ENCODE data around the gene PPIE.
A peak's percentile ranks its signal among the peaks of the same experiment; 100 is the strongest.

Gene PPIE

GRCh38 chr1:39717809-39718208 lies 20.9 kb upstream of the PPIE start:
- H3K4me3 ChIP-seq (replicated peaks in 1 of 2; ENCODE audit: low read depth in 2 of 2, low read length in 2 of 2), result no peak overlapping the region
- TF ChIP-seq, protein P1, sequence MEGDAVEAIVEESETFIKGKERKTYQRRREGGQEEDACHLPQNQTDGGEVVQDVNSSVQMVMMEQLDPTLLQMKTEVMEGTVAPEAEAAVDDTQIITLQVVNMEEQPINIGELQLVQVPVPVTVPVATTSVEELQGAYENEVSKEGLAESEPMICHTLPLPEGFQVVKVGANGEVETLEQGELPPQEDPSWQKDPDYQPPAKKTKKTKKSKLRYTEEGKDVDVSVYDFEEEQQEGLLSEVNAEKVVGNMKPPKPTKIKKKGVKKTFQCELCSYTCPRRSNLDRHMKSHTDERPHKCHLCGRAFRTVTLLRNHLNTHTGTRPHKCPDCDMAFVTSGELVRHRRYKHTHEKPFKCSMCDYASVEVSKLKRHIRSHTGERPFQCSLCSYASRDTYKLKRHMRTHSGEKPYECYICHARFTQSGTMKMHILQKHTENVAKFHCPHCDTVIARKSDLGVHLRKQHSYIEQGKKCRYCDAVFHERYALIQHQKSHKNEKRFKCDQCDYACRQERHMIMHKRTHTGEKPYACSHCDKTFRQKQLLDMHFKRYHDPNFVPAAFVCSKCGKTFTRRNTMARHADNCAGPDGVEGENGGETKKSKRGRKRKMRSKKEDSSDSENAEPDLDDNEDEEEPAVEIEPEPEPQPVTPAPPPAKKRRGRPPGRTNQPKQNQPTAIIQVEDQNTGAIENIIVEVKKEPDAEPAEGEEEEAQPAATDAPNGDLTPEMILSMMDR (IDR thresholded peaks at IDR 0.05; ENCODE audit: low read depth, low read length), result no peak
- no peak for DNase-seq (ENCODE audit: low read depth in 2 of 2)

DNA sequence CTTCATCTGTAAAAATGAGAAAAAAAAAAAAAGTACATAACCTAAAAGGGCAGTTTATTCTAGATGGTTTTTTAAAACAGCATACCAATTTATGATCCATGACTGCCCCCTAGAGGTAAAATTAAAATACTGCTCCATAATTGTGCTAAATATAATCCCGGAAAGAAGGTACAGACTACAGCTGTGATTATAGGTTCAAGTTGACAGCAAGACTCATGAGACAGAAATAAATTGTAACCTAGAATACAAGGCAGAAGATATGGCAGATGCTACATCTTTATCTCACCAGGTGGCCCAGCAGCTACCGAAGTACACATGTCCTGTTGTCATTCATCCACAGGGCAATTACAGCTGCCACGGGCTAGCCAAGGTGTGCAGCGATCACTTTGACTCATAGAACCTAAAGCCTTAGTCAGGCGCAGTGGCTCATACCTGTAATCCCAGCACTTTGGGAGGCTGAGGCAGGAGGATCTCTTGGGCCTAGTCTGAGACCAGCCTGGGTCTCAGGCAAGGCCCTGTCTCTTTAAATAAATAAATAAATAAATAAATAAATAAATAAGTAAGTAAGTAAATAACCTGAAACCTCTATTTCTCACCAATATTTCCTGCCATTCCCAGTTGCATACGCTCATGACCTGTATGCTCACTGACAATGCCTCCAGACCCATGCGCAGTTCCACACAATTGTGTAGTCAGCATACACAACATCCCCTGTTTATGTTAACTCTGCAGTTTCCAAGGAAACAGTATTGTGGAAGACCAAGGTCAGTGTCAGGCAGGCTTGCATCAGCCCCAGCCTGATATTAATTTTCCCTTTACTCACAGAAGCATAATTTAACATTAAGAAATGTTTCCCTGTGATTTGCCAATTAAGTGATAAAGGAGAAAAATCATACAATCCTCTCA lies 18.3 kb upstream of the PPIE start:
- H3K4me3 ChIP-seq (replicated peaks in 1 of 2; ENCODE audit: low read depth in 2 of 2, low read length in 2 of 2), result no peak overlapping the region
- DNase-seq (ENCODE audit: low read depth in 2 of 2), result peak; percentile 78 to 82
- TF ChIP-seq, protein P1 (IDR thresholded peaks at IDR 0.05; ENCODE audit: low read depth, low read length), result peak; percentile 33

DNA sequence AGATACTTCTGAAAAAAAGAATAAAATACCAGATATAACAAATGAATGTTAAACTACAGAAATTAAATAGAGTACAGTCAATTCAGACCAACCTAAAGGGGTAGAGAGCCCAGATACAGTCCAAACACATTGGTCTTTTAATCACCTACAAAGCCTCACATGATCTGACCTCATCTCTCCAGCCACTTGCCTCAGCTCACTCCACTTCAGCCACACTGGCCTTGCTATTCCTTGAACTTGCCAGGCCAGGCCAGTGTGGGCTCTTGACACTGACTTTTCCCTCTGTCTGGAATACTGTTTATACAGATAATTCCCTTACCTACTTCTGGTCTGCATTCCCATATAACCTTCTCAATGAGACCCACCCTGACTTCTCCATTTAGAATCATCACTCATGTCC lies 17.0 kb upstream of the PPIE start:
- TF ChIP-seq, protein P1 (IDR thresholded peaks at IDR 0.05; ENCODE audit: low read depth, low read length), result no peak
- H3K4me3 ChIP-seq (replicated peaks in 1 of 2; ENCODE audit: low read depth in 2 of 2, low read length in 2 of 2), result no peak overlapping the region
- DNase-seq (ENCODE audit: low read depth in 2 of 2), result no peak

- TF ChIP-seq, protein P1 (IDR thresholded peaks at IDR 0.05; ENCODE audit: low read depth, low read length), result no peak
- peak in 1 of 2 donors; percentile 33 for DNase-seq (ENCODE audit: low read depth in 2 of 2)
These were observed 16.2 kb upstream of the PPIE start for GRCh38 chr1:39722495-39722894.

DNA sequence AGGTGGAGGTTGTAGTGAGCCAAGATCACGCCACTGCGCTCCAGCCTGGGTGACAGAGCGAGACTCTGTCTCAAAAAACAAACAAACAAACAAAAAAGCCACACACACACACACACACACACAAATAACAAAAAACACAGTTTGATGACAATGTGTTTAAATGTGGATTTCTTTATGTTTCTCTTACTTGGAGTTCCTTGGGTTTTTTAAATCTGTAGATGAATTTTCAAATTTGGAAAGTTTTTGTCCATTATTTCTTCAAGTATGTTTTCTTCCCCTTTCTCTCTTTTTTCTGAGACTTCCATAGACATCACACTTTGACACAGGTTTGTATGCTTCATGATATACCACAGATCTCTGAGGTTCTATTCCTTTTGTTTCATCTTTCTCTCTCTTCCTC lies 12.1 kb upstream of the PPIE start:
- TF ChIP-seq, protein P1 (IDR thresholded peaks at IDR 0.05; ENCODE audit: low read depth, low read length), result no peak
- no peak for DNase-seq (ENCODE audit: low read depth in 2 of 2)
- H3K4me3 ChIP-seq (replicated peaks in 1 of 2; ENCODE audit: low read depth in 2 of 2, low read length in 2 of 2), result no peak overlapping the region

More at GRCh38 chr1:39722495-39722894, 16.2 kb upstream of the PPIE start:
- no peak overlapping the region for H3K4me3 ChIP-seq (replicated peaks in 1 of 2; ENCODE audit: low read depth in 2 of 2, low read length in 2 of 2)

DNA sequence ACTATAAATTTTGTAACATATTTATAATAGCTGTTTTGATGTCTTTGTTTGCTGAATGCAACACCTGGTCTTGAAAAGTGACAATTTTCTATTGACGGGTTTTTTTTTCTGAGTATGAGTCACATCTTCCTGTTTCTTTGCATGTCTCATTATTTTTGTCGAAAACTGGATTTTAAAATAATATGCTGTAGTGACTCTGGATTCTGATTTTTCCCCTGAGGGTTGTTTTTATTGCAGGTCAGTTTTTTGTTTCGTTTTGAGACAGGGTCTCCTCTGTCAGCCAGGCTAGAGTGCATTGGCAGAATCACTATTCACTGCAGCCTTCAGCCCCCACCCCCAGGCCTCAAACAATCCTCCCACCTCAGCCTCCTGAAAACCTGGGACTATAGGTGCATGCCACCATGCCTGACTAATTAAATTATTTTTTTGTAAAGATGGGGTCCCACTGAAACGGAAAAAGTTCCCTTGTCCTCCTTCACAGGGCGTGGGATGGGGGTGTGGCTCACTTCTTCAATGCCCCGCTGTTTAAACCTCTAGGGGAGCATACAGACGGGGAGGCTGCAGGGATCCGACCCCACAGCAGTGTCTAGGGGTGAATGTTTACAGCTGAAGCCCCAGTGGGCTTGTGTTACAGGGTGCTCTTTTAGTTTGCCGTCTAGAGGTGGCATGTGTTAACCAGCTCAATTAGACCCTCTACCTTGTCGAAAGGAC lies 11.3 kb upstream of the PPIE start:
- TF ChIP-seq, protein P1 (IDR thresholded peaks at IDR 0.05; ENCODE audit: low read depth, low read length), result no peak
- DNase-seq (ENCODE audit: low read depth in 2 of 2), result peak in 1 of 2 donors; percentile 15
- no peak overlapping the region for H3K4me3 ChIP-seq (replicated peaks in 1 of 2; ENCODE audit: low read depth in 2 of 2, low read length in 2 of 2)

All from cardiac fibroblast (primary cell).